ENCODE data around the gene SRGAP1. TPM values are rescaled to one million over a fixed set of nuclear protein-coding genes. Genes with fewer than 3 reads are reported as not detected.

SRGAP1 gene
- total and polyA plus RNA-seq, 8 donors = 9.6 to 15.6 (median 11.7) TPM

GRCh38 chr12:64207453-64207852 lies 363.0 kb downstream of the SRGAP1 start:
- H3K9me3 ChIP-seq = no peaks in the 10 kb centered on the region
- H3K4me1 ChIP-seq = no peaks in the 10 kb centered on the region
- H3K4me3 ChIP-seq = no peak overlapping the region
- TF ChIP-seq, protein P1, sequence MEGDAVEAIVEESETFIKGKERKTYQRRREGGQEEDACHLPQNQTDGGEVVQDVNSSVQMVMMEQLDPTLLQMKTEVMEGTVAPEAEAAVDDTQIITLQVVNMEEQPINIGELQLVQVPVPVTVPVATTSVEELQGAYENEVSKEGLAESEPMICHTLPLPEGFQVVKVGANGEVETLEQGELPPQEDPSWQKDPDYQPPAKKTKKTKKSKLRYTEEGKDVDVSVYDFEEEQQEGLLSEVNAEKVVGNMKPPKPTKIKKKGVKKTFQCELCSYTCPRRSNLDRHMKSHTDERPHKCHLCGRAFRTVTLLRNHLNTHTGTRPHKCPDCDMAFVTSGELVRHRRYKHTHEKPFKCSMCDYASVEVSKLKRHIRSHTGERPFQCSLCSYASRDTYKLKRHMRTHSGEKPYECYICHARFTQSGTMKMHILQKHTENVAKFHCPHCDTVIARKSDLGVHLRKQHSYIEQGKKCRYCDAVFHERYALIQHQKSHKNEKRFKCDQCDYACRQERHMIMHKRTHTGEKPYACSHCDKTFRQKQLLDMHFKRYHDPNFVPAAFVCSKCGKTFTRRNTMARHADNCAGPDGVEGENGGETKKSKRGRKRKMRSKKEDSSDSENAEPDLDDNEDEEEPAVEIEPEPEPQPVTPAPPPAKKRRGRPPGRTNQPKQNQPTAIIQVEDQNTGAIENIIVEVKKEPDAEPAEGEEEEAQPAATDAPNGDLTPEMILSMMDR (IDR thresholded peaks at IDR 0.05) = no peak
- intact Hi-C loops (cut with DNase I) = no loop called here
- H3K27ac ChIP-seq = no peak overlapping the region
- no peak for ATAC-seq
- peaks cover 0 to 21% of the 10 kb centered on the region in 2 donors for H3K36me3 ChIP-seq
- H3K27me3 ChIP-seq = no peaks in the 10 kb centered on the region
- DNase-seq = no peak

Other genes with a start within 250 kb of the SRGAP1 start
- 1 to 10 TPM; 1.2 to 1.4 TPM for gene DPY19L2, start 176.2 kb upstream of the SRGAP1 start, total RNA-seq
- 10 to 100 TPM; 17.0 to 33.3 (median 25.2) TPM for gene DPY19L2, start 176.2 kb upstream of the SRGAP1 start, polyA plus RNA-seq (ENCODE audit: insufficient read length in 6 of 6)
- gene RXYLT1, start 64.8 kb upstream of the SRGAP1 start, total RNA-seq = 10 to 100 TPM; 12.4 to 14.1 TPM
- 10 to 100 TPM; 22.5 to 28.2 (median 24.9) TPM for gene RXYLT1, start 64.8 kb upstream of the SRGAP1 start, polyA plus RNA-seq (ENCODE audit: insufficient read length in 6 of 6)